ENCODE data around the gene TARBP2.

GRCh38 chr12:53472056-53472582, 29.0 kb upstream of the TARBP2 start:
- TF ChIP-seq POLR2A (IDR thresholded peaks at IDR 0.05), result no peak
- TF ChIP-seq, protein P1, sequence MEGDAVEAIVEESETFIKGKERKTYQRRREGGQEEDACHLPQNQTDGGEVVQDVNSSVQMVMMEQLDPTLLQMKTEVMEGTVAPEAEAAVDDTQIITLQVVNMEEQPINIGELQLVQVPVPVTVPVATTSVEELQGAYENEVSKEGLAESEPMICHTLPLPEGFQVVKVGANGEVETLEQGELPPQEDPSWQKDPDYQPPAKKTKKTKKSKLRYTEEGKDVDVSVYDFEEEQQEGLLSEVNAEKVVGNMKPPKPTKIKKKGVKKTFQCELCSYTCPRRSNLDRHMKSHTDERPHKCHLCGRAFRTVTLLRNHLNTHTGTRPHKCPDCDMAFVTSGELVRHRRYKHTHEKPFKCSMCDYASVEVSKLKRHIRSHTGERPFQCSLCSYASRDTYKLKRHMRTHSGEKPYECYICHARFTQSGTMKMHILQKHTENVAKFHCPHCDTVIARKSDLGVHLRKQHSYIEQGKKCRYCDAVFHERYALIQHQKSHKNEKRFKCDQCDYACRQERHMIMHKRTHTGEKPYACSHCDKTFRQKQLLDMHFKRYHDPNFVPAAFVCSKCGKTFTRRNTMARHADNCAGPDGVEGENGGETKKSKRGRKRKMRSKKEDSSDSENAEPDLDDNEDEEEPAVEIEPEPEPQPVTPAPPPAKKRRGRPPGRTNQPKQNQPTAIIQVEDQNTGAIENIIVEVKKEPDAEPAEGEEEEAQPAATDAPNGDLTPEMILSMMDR (IDR thresholded peaks at IDR 0.05), result no peak
